Measurements from ENCODE around the gene TESK2.

DNA sequence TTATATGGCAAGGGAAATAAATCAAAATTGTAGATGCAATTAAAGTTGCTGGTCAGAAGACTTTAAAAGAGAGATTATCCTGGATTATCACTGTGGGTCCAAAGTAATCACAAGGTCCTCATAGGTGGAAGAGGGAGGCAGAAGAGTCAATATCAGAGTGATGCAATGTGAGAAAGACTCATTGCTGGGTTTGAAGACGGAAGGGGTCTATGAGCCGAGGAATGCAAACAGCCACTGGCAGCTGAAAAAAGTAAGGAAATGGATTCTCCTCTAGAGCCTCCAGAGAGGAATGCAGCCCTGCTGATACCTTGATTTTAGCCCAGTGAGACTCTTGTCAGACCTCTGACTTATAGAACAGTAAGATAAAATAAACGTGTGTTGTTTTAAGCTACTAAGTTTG is 90.9 kb downstream of the TESK2 start:
- TF ChIP-seq, protein P1, sequence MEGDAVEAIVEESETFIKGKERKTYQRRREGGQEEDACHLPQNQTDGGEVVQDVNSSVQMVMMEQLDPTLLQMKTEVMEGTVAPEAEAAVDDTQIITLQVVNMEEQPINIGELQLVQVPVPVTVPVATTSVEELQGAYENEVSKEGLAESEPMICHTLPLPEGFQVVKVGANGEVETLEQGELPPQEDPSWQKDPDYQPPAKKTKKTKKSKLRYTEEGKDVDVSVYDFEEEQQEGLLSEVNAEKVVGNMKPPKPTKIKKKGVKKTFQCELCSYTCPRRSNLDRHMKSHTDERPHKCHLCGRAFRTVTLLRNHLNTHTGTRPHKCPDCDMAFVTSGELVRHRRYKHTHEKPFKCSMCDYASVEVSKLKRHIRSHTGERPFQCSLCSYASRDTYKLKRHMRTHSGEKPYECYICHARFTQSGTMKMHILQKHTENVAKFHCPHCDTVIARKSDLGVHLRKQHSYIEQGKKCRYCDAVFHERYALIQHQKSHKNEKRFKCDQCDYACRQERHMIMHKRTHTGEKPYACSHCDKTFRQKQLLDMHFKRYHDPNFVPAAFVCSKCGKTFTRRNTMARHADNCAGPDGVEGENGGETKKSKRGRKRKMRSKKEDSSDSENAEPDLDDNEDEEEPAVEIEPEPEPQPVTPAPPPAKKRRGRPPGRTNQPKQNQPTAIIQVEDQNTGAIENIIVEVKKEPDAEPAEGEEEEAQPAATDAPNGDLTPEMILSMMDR (IDR thresholded peaks at IDR 0.05 in 8 of 11, conservative IDR thresholded peaks at IDR 0.05 in 3 of 11), result no peak
- no peak for TF ChIP-seq POLR2A (IDR thresholded peaks at IDR 0.05)
- no peak for TF ChIP-seq POLR2AphosphoS5 (IDR thresholded peaks at IDR 0.05)
